Measurements from ENCODE around the gene NMD3.
A peak's percentile ranks its signal among the peaks of the same experiment; 100 is the strongest.

Gene NMD3

GRCh38 chr3:161213644-161214043 lies 7.5 kb upstream of the NMD3 start:
- no peak overlapping the region for H3K14ac ChIP-seq (ENCODE audit: low read length)
- no peak overlapping the region for H4K8ac ChIP-seq (ENCODE audit: low read depth, low read length)
- H2AFZ ChIP-seq (ENCODE audit: insufficient read depth, low read length, poor library complexity), result no peak overlapping the region
- H3K4me3 ChIP-seq (ENCODE audit: low read depth, low read length), result no peak overlapping the region
- no peak overlapping the region for H3K23ac ChIP-seq (ENCODE audit: low read length)
- H3K27me3 ChIP-seq (ENCODE audit: insufficient read depth, low read length), result no peaks in the 10 kb centered on the region
- no peak overlapping the region for H3K9ac ChIP-seq (ENCODE audit: low read length)
- H3K36me3 ChIP-seq (ENCODE audit: control insufficient read depth in 1 of 2, insufficient read depth in 2 of 2, low read length in 2 of 2), result no peaks in the 10 kb centered on the region
- no peak overlapping the region for H3K4ac ChIP-seq (ENCODE audit: low read depth, low read length)
- no peak overlapping the region for H2BK120ac ChIP-seq (ENCODE audit: insufficient read depth, low read length, poor library complexity)
- no peaks in the 10 kb centered on the region for H3K4me1 ChIP-seq (ENCODE audit: control insufficient read depth in 1 of 2, insufficient read depth in 2 of 2, low read length in 2 of 2)
- peaks cover 2% of the 10 kb centered on the region for H3K9me3 ChIP-seq (ENCODE audit: insufficient read depth, low read depth, low read length)
- H3K18ac ChIP-seq (ENCODE audit: low read length), result no peak overlapping the region
- no peak for DNase-seq
- WGBS (ENCODE audit: extremely low coverage, insufficient coverage, insufficient read length), result no CpG with 5 or more reads among the region's 4 CpGs
- H4K12ac ChIP-seq (ENCODE audit: low read depth, low read length), result no peak overlapping the region
- no peak overlapping the region for H2BK12ac ChIP-seq (ENCODE audit: low read length)
- H3K4me2 ChIP-seq (ENCODE audit: low read length), result no peak overlapping the region
- no peak overlapping the region for H2BK5ac ChIP-seq (ENCODE audit: low read depth, low read length, poor library complexity)
- no peak overlapping the region for H4K91ac ChIP-seq (ENCODE audit: low read depth, low read length)
- no peaks in the 10 kb centered on the region for H3K79me2 ChIP-seq (ENCODE audit: control insufficient read depth, insufficient read depth, low read length, poor library complexity)
- no peak overlapping the region for H2AK5ac ChIP-seq (ENCODE audit: low read length)
- no peaks in the 10 kb centered on the region for H3K79me1 ChIP-seq (ENCODE audit: low read length)
- no peak overlapping the region for H3K27ac ChIP-seq (ENCODE audit: low read depth, low read length)

GRCh38 chr3:161215185-161215584 lies 5.9 kb upstream of the NMD3 start:
- Histone ChIP-seq H3K36me3 (ENCODE audit: control insufficient read depth in 1 of 2, insufficient read depth in 2 of 2, low read length in 2 of 2) (no peaks in the 10 kb centered on the region), H4K8ac (ENCODE audit: low read depth, low read length) (no peak overlapping the region), H3K14ac (ENCODE audit: low read length) (no peak overlapping the region), H3K23ac (ENCODE audit: low read length) (no peak overlapping the region), H2AFZ (ENCODE audit: insufficient read depth, low read length, poor library complexity) (no peak overlapping the region), H2BK12ac (ENCODE audit: low read length) (no peak overlapping the region), H3K27me3 (ENCODE audit: insufficient read depth, low read length) (no peaks in the 10 kb centered on the region), H2AK5ac (ENCODE audit: low read length) (no peak overlapping the region), H3K4ac (ENCODE audit: low read depth, low read length) (no peak overlapping the region), H3K4me2 (ENCODE audit: low read length) (no peak overlapping the region), H3K27ac (ENCODE audit: low read depth, low read length) (no peak overlapping the region), H4K91ac (ENCODE audit: low read depth, low read length) (no peak overlapping the region), H3K9me3 (ENCODE audit: insufficient read depth, low read depth, low read length) (no peaks in the 10 kb centered on the region), H3K79me2 (ENCODE audit: control insufficient read depth, insufficient read depth, low read length, poor library complexity) (no peaks in the 10 kb centered on the region), H3K4me1 (ENCODE audit: control insufficient read depth in 1 of 2, insufficient read depth in 2 of 2, low read length in 2 of 2) (no peaks in the 10 kb centered on the region), H3K18ac (ENCODE audit: low read length) (no peak overlapping the region), H3K9ac (ENCODE audit: low read length) (no peak overlapping the region), H3K4me3 (ENCODE audit: low read depth, low read length) (no peak overlapping the region), H2BK120ac (ENCODE audit: insufficient read depth, low read length, poor library complexity) (no peak overlapping the region), H3K79me1 (ENCODE audit: low read length) (no peaks in the 10 kb centered on the region), H2BK5ac (ENCODE audit: low read depth, low read length, poor library complexity) (no peak overlapping the region), H4K12ac (ENCODE audit: low read depth, low read length) (no peak overlapping the region)
- WGBS (ENCODE audit: extremely low coverage, insufficient coverage, insufficient read length), result no CpG with 5 or more reads among the region's 4 CpGs
- no peak for DNase-seq

GRCh38 chr3:161217496-161217895 lies 3.6 kb upstream of the NMD3 start:
- Histone ChIP-seq H3K27me3 (ENCODE audit: insufficient read depth, low read length) (no peaks in the 10 kb centered on the region), H3K23ac (ENCODE audit: low read length) (no peak overlapping the region), H2AFZ (ENCODE audit: insufficient read depth, low read length, poor library complexity) (no peak overlapping the region), H2BK12ac (ENCODE audit: low read length) (no peak overlapping the region), H3K9ac (ENCODE audit: low read length) (no peak overlapping the region), H3K9me3 (ENCODE audit: insufficient read depth, low read depth, low read length) (no peaks in the 10 kb centered on the region), H3K4me2 (ENCODE audit: low read length) (no peak overlapping the region), H3K79me2 (ENCODE audit: control insufficient read depth, insufficient read depth, low read length, poor library complexity) (peaks cover 6% of the 10 kb centered on the region), H3K18ac (ENCODE audit: low read length) (no peak overlapping the region), H3K4ac (ENCODE audit: low read depth, low read length) (no peak overlapping the region), H3K36me3 (ENCODE audit: control insufficient read depth in 1 of 2, insufficient read depth in 2 of 2, low read length in 2 of 2) (no peaks in the 10 kb centered on the region), H3K14ac (ENCODE audit: low read length) (no peak overlapping the region), H4K12ac (ENCODE audit: low read depth, low read length) (no peak overlapping the region), H3K27ac (ENCODE audit: low read depth, low read length) (no peak overlapping the region), H4K91ac (ENCODE audit: low read depth, low read length) (no peak overlapping the region), H3K4me3 (ENCODE audit: low read depth, low read length) (no peak overlapping the region), H2BK5ac (ENCODE audit: low read depth, low read length, poor library complexity) (no peak overlapping the region), H3K79me1 (ENCODE audit: low read length) (peaks cover 8% of the 10 kb centered on the region), H3K4me1 (ENCODE audit: control insufficient read depth in 1 of 2, insufficient read depth in 2 of 2, low read length in 2 of 2) (no peaks in the 10 kb centered on the region), H4K8ac (ENCODE audit: low read depth, low read length) (no peak overlapping the region), H2BK120ac (ENCODE audit: insufficient read depth, low read length, poor library complexity) (no peak overlapping the region), H2AK5ac (ENCODE audit: low read length) (no peak overlapping the region)
- peak in 1 of 2 donors; percentile 14 for DNase-seq
- no CpG with 5 or more reads among the region's 5 CpGs for WGBS (ENCODE audit: extremely low coverage, insufficient coverage, insufficient read length)

GRCh38 chr3:161219495-161219894 lies 1.6 kb upstream of the NMD3 start:
- Histone ChIP-seq H3K4ac (ENCODE audit: low read depth, low read length) (no peak overlapping the region), H3K9me3 (ENCODE audit: insufficient read depth, low read depth, low read length) (no peaks in the 10 kb centered on the region), H2AK5ac (ENCODE audit: low read length) (no peak overlapping the region), H4K12ac (ENCODE audit: low read depth, low read length) (no peak overlapping the region), H3K27me3 (ENCODE audit: insufficient read depth, low read length) (no peaks in the 10 kb centered on the region), H3K4me3 (ENCODE audit: low read depth, low read length) (no peak overlapping the region), H2BK5ac (ENCODE audit: low read depth, low read length, poor library complexity) (no peak overlapping the region), H3K18ac (ENCODE audit: low read length) (no peak overlapping the region), H2BK12ac (ENCODE audit: low read length) (no peak overlapping the region), H3K27ac (ENCODE audit: low read depth, low read length) (no peak overlapping the region), H2AFZ (ENCODE audit: insufficient read depth, low read length, poor library complexity) (no peak overlapping the region), H4K91ac (ENCODE audit: low read depth, low read length) (no peak overlapping the region), H3K23ac (ENCODE audit: low read length) (no peak overlapping the region), H3K79me2 (ENCODE audit: control insufficient read depth, insufficient read depth, low read length, poor library complexity) (peaks cover 6% of the 10 kb centered on the region), H3K36me3 (ENCODE audit: control insufficient read depth in 1 of 2, insufficient read depth in 2 of 2, low read length in 2 of 2) (no peaks in the 10 kb centered on the region), H3K4me2 (ENCODE audit: low read length) (no peak overlapping the region), H3K79me1 (ENCODE audit: low read length) (peaks cover 8% of the 10 kb centered on the region), H3K9ac (ENCODE audit: low read length) (no peak overlapping the region), H3K4me1 (ENCODE audit: control insufficient read depth in 1 of 2, insufficient read depth in 2 of 2, low read length in 2 of 2) (peaks cover 0 to 5% of the 10 kb centered on the region in 2 experiments), H4K8ac (ENCODE audit: low read depth, low read length) (no peak overlapping the region), H2BK120ac (ENCODE audit: insufficient read depth, low read length, poor library complexity) (no peak overlapping the region), H3K14ac (ENCODE audit: low read length) (no peak overlapping the region)
- no CpG with 5 or more reads among the region's 4 CpGs for WGBS (ENCODE audit: extremely low coverage, insufficient coverage, insufficient read length)
- DNase-seq, result no peak

Measured in trophoblast cell (in vitro differentiated cells and primary cell).